Progenitor cell of endocrine pancreas (in vitro differentiated cells): ENCODE measurements around the gene NCF4. TPM values are rescaled to one million over a fixed set of nuclear protein-coding genes. Genes with fewer than 3 reads are reported as not detected.

Source experiments
- DNase-seq: peaks from one replicate; pipeline ENCODE4 v3.0.0; 2021; ENCODE audit warnings: low spot score; ENCODE audit not compliant: unreplicated experiment
- H3K27ac Mint-ChIP-seq: 2 replicates; pipeline ENCODE4 v1.8.0; 2021; ENCODE audit warnings: mild to moderate bottlenecking, moderate library complexity, mixed read lengths
- H3K27me3 Mint-ChIP-seq: 2 replicates; pipeline ENCODE4 v1.8.0; 2021; ENCODE audit warnings: mixed read lengths
- H3K36me3 Mint-ChIP-seq: 2 replicates; pipeline ENCODE4 v1.8.0; 2022; ENCODE audit warnings: mixed read lengths; ENCODE audit not compliant: insufficient read depth
- H3K4me1 Mint-ChIP-seq: 2 replicates; pipeline ENCODE4 v1.8.0; 2021; ENCODE audit warnings: low read depth, mixed read lengths
- H3K4me3 Mint-ChIP-seq: 2 replicates; pipeline ENCODE4 v1.8.0; 2021; ENCODE audit warnings: low read depth, mild to moderate bottlenecking, moderate library complexity, mixed read lengths
- H3K9me3 Mint-ChIP-seq: 2 replicates; pipeline ENCODE4 v1.8.0; 2021; ENCODE audit warnings: low read depth, mixed read lengths
- CTCF ChIP-seq: fragments of 200-600 bp; sonication (generic); IDR thresholded peaks from one replicate; pipeline ENCODE4 v1.5.0; 2021; ENCODE audit warnings: antibody characterized with exemption, mild to moderate bottlenecking; ENCODE audit not compliant: unreplicated experiment
- total RNA-seq: library from RNA; stranded (reverse); gene quantifications from 2 replicates; pipeline ENCODE4 v1.2.1, GENCODE V29; 2021

The NCF4 gene
- total RNA-seq, 1 donor from 2014 or later: not detected

DNA sequence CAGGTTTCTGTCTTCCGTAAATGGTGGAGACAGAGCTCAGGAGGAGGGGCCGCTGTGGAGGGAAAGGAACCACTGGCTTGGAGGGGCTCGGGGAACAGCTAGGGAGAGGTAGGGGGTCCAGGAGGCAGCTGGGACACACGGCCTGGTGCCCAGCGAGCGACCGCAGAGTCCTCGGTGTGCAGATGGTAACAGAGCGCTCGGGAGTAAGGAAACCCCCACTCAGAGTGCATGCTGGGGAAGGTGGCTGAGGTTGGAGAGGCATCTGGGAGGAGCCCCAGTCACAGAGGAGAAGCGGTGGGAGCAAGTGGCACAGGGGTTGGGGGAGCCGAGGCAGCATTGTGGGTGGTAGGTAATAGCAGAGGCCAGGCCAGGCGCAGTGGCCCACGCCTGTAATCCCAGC is 10.8 kb upstream of the NCF4 start:
- H3K27me3 Mint-ChIP-seq: peaks cover 43% of the 10 kb centered on the region
- H3K4me1 Mint-ChIP-seq: no peaks in the 10 kb centered on the region
- no peak overlapping the region for H3K4me3 Mint-ChIP-seq
- H3K27ac Mint-ChIP-seq: no peak overlapping the region
- H3K36me3 Mint-ChIP-seq: no peaks in the 10 kb centered on the region
- no peaks in the 10 kb centered on the region for H3K9me3 Mint-ChIP-seq
- no peak for DNase-seq
- TF ChIP-seq CTCF: no peak

GRCh38 chr22:36850682-36851081 is 10.1 kb upstream of the NCF4 start:
- no peak for TF ChIP-seq CTCF
- H3K4me3 Mint-ChIP-seq: no peak overlapping the region
- no peak overlapping the region for H3K27ac Mint-ChIP-seq

DNA sequence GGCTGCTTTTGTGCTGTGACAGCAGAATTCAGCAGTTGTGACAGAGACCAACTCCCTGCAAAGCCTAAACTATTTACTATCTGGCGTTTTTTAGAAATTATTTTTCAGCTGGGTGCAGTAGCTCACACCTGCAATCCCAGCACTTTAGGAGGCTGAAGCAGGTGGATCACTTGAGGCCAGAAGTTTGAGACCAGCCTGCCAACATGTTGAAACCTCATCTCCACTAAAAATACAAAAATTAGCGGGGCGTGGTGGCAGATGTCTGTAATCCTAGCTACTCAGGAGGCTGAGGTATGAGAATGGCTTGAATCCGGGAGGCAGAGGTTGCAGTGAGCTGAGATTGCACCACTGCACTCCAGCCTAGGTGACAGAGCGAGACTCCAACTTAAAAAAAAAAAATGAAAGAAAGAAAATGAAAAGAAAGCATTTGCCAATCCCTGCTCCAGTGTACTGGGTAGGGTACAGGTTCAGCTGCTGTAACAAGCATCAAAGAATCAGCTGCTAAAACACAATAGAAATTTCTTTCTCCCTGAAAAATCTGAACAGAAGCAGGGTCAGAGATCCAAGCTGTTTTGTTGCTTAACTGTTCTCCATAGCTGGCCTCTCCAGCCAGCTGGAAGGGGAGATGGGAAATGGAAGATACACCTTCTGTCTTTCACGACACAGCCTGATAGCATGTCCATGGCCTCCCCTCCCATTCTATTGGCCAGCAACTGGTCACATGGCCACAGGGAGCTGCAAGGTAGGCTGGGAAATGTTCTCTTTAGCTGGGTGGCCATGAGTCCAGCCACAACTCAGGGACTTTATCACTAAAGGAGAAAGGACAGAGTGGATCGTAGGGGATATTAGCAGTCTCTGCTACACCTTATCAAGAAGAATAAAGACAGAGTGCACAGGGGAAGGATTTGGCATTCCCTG is 8.5 kb upstream of the NCF4 start:
- Mint-ChIP-seq H3K4me3 (no peak overlapping the region), H3K27me3 (peaks cover 54% of the 10 kb centered on the region), H3K27ac (no peak overlapping the region), H3K9me3 (no peaks in the 10 kb centered on the region), H3K4me1 (no peaks in the 10 kb centered on the region), H3K36me3 (peaks cover 2% of the 10 kb centered on the region)
- TF ChIP-seq CTCF: no peak
- DNase-seq: no peak

More at GRCh38 chr22:36850682-36851081, 10.1 kb upstream of the NCF4 start:
- Mint-ChIP-seq H3K27me3 (peaks cover 43% of the 10 kb centered on the region), H3K36me3 (no peaks in the 10 kb centered on the region), H3K9me3 (no peaks in the 10 kb centered on the region), H3K4me1 (no peaks in the 10 kb centered on the region)
- DNase-seq: no peak

DNA sequence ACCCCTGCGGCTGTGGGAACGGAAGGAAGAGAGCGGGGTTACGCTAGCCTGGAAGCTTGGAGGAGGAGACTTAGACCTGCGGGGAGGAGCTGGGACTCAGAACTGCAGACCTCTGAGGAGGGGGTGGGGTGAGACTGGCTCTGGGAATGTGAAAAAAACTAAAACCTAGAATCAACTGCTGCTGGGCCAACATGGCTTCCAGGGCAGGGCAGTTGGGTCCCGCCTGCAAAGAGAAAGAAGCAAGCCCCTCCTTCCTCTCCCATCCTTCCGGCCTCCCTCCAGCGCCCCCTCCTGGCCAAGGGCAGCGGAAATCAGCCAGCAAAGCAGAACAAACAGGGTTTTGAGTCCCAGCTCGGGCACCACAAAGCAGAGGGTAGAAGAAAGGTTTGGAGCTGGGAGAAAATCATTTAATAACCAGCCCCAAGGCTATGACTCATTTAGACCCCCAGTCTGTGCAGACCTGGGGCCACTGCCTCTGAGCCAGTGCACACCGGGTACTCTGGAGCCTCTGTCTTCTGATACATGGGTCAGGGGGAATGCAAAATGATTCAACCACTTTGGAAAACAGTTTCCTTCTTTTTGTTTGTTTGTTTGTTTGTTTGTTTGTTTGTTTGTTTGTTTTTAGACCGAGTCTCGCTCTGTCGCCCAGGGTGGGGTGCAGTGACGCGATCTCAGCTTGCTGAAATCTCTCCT is 7.3 kb upstream of the NCF4 start:
- Mint-ChIP-seq H3K36me3 (peaks cover 2% of the 10 kb centered on the region), H3K27me3 (peaks cover 63% of the 10 kb centered on the region), H3K9me3 (no peaks in the 10 kb centered on the region), H3K4me1 (no peaks in the 10 kb centered on the region), H3K4me3 (no peak overlapping the region), H3K27ac (no peak overlapping the region)
- peak; percentile 59 for TF ChIP-seq CTCF
- peak; percentile 46 for DNase-seq

- Mint-ChIP-seq H3K36me3 (peaks cover 2% of the 10 kb centered on the region), H3K27me3 (peaks cover 63% of the 10 kb centered on the region), H3K27ac (no peak overlapping the region), H3K4me1 (no peaks in the 10 kb centered on the region), H3K9me3 (no peaks in the 10 kb centered on the region), H3K4me3 (no peak overlapping the region)
- no peak for TF ChIP-seq CTCF
- DNase-seq: no peak
Measured at GRCh38 chr22:36855478-36855877, 5.3 kb upstream of the NCF4 start.
